ENCODE results near the gene FIG4. TPM values are rescaled to one million over a fixed set of nuclear protein-coding genes. Genes with fewer than 3 reads are reported as not detected.

FIG4 gene
- total and polyA plus RNA-seq, 2 of the 13 experiments (the other 11 are each of a cell fraction or from before 2014, with no cell fraction given): 5.5 to 7.9 TPM

- TF ChIP-seq ZNF670 (CRISPR knock-in tag; IDR thresholded peaks at IDR 0.05; ENCODE audit: borderline replicate concordance) (no peak), HOXD1 (CRISPR knock-in tag; IDR thresholded peaks at IDR 0.05) (0 out of 2 replicates have a peak, but pooled peaks have one; percentile 26), ZNF788 (CRISPR knock-in tag; IDR thresholded peaks at IDR 0.05; ENCODE audit: borderline replicate concordance) (peak; percentile 17; the same call in 1 of the 2 replicates), MED13 (CRISPR knock-in tag; IDR thresholded peaks at IDR 0.05) (no peak), LCORL (IDR thresholded peaks at IDR 0.05) (no peak), LCORL (CRISPR knock-in tag; IDR thresholded peaks at IDR 0.05) (no peak), RCOR2 (CRISPR knock-in tag; IDR thresholded peaks at IDR 0.05) (0 out of 2 replicates have a peak, but pooled peaks have one; percentile 37), NR3C1 (CRISPR knock-in tag; IDR thresholded peaks at IDR 0.05) (no peak), TARDBP (CRISPR knock-in tag; IDR thresholded peaks at IDR 0.05) (peak; percentile 35; the same call in 1 of the 2 replicates), ZNF407 (CRISPR knock-in tag; IDR thresholded peaks at IDR 0.05; ENCODE audit: not compliant biosample characterization) (no peak), ZNF44 (CRISPR knock-in tag; IDR thresholded peaks at IDR 0.05) (no peak), CENPX (CRISPR knock-in tag; IDR thresholded peaks at IDR 0.05) (no peak), ZFAT (CRISPR knock-in tag; conservative IDR thresholded peaks at IDR 0.05) (0 out of 2 replicates have a peak, but pooled peaks have one; percentile 19), ZNF589 (CRISPR knock-in tag; conservative IDR thresholded peaks at IDR 0.05) (no peak), ZNF251 (CRISPR knock-in tag; IDR thresholded peaks at IDR 0.05) (no peak), ZNF207 (IDR thresholded peaks at IDR 0.05; ENCODE audit: borderline replicate concordance) (no peak), NR2F6 (IDR thresholded peaks at IDR 0.05) (no peak), NR2F6 (CRISPR knock-in tag; IDR thresholded peaks at IDR 0.05) (no peak), ZNF577 (CRISPR knock-in tag; IDR thresholded peaks at IDR 0.05; ENCODE audit: borderline replicate concordance, low read depth) (no peak), ZNF224 (CRISPR knock-in tag; IDR thresholded peaks at IDR 0.05) (no peak), RXRA (CRISPR knock-in tag; IDR thresholded peaks at IDR 0.05) (0 out of 2 replicates have a peak, but pooled peaks have one; percentile 46), ZNF724P (CRISPR knock-in tag; IDR thresholded peaks at IDR 0.05; ENCODE audit: borderline replicate concordance) (0 out of 2 replicates have a peak, but pooled peaks have one; percentile 12), ZNF557 (CRISPR knock-in tag; IDR thresholded peaks at IDR 0.05) (no peak), DR1 (CRISPR knock-in tag; IDR thresholded peaks at IDR 0.05) (no peak), REXO4 (CRISPR knock-in tag; IDR thresholded peaks at IDR 0.05; ENCODE audit: borderline replicate concordance) (no peak)
Observed at GRCh38 chr6:109690737-109691621, at the start of gene FIG4, which contains the start of gene AK9 (continued).

Measured in HepG2 (cell line).